Peyer's patch (tissue), 4 donors: Measurements from ENCODE around the gene CPSF6.

Source experiments
- CTCF ChIP-seq, 6 experiments: fragments of 450-650 bp in 4 of 6; fragments of 200-600 bp in 2 of 6; sonication (generic) in 1 of 6; IDR thresholded peaks; one replicate each; pipeline ENCODE4 v1.5.1; 2017 to 2019; ENCODE audit warnings: antibody characterized with exemption in 6 of 6, mild to moderate bottlenecking in 3 of 6, moderate library complexity in 1 of 6
- POLR2A ChIP-seq, 2 donors: fragments of 450-650 bp; IDR thresholded peaks; one replicate each; pipeline ENCODE4 v1.5.1; 2017; ENCODE audit warnings: antibody characterized with exemption in 2 of 2, mild to moderate bottlenecking in 2 of 2, moderate library complexity in 2 of 2

GRCh38 chr12:69247268-69248018 lies 8.1 kb downstream of the CPSF6 start:
- no peak for TF ChIP-seq CTCF (IDR thresholded peaks at IDR 0.05)
- no peak for TF ChIP-seq POLR2A (IDR thresholded peaks at IDR 0.05)
